HG03342 (cell line): ENCODE data around the gene NFIB.
A peak's percentile ranks its signal among the peaks of the same experiment; 100 is the strongest.

Source experiments
- ATAC-seq: cut with Tn5 transposase; IDR thresholded peaks from one replicate; pipeline ENCODE4 v1.9.1; 2021; ENCODE audit warnings: mild to moderate bottlenecking, moderate library complexity; ENCODE audit not compliant: unreplicated experiment

NFIB gene

DNA sequence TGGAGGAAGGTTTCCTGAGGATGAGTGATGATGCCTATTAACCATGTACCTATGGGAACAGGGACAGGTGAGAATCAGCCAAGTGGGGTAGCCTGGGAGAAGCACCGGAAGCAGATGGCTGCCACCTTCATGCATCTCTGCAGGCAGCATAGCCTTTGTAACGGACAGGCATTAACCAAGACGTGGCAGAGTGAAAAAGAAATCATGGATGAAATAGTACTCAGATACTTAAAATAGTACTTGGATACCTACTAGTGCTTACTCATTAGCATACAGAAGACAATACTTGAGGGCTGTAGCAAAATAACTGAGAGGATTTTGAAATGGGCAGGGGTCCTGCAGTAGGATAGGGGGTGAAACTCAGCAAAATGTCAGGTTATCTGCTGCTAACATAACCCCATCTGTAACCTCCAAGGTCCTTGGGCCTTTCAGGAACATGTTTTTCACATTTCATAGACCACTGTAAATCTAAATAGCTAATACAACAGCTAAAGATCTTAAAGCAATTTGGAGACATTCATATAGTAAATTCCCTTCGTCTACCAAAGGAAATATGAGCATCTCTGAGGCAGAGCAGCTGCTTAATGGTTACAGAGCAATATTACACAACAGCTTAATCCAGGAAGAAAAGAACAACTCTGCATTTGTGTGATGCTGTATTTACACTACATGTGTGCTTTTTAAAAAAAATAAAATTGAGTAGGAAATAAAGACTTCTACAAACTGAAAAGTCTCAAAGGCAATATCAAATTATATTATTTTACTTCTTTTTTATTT is 154.3 kb downstream of the NFIB start:
- ATAC-seq = no peak

DNA sequence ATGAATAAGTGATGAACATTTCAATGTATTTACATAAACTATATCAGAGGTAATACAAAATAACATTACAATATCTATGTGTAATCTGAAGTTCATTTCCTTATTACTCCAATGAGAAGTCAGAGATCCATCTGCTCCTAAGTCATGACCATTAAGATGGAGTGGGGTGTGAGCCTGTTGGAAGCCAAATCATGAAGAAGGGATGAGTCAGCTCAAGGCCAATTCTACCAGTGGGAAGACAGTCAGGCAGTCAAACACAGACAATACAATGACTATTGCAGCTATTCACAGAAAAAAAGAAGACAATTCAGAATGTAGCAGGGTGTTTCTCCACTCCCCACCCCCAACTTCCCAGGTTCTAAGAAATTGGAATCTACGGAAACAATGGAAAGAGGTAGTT is 155.0 kb downstream of the NFIB start:
- ATAC-seq = no peak

DNA sequence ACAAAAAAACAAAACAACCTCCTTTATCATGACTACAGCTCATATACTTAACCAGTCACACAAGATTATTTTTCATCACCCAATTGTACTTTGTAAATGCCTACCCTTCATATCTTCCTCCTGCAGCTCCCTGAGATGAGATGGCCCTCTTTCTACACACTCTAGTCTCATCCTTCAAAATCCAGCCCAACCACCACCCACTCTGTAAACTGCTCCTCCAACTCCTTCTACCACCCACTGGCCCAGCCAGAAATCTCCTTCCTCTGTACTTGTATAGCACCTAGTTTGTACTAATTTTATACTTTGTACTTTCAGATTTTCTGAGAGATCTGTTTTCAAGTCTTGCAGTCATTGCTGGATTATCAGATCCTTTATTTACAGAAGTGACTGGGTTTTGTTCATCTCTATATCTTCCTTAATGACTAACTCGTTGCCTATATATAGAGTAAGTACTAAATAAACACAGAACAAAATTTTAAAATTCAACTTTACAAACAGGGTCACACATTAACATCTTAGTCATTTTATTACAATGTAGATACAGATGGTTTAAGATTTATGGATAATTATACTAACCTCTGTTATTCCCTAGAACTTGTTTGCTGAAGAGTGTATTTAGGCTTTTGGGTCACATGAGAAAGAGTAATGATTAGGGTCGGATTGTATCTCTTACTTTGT is 155.7 kb downstream of the NFIB start:
- no peak for ATAC-seq

DNA sequence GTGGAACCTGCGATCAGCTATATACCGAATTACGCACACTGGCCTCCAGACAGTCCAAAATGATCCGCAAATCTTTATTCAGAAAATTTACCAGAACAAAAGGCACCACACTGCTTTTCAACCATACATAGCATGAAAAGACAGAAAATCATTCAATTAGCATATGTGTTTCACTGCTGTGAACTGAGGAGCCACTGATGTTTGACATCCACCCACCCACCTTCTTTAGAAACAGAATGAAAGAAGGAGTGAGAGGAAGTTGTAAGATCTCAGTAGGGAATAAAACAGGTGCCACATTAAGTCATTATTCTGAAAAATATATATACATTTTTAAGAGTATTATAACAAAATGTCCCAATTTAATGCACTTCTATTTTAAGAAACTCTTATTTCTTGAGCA is 156.8 kb downstream of the NFIB start:
- ATAC-seq = no peak

DNA sequence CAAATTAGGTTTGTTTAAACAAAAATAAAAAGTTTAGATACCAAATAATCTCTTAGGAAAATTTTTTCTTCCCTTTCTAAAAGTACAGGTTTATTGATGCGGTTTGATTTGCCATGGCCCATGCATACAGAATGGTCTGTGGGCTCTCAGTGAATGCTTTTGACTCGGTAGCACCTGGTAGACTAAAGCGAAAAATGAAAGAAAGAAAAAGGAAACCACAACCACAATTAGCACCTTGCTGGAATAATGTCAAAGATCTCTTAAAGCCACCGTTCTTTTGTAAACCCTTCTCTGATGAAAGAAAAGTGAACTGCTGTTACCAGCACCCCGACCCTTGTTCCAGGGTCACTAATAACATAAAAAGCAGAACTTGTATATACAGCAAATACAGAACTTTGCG is 157.9 kb downstream of the NFIB start:
- peak; percentile 95 for ATAC-seq

DNA sequence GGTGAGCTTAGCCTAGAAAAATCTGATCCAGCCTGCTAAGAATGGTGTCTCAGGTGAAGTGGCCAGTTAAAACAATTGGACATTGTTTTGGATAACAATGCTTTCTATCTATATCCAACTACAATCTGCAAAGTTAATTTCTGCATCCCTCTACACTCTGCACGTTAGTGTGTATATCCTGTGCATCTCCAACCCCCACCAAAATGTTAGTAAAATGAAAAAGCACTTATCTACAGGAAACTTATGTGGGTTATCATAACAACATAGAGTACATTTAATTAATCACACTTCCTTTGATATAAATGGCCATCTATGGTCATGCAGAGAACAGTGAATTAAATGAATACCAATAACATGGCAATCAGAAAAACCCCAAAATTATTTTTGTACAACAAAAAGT is 158.7 kb downstream of the NFIB start:
- ATAC-seq = no peak

DNA sequence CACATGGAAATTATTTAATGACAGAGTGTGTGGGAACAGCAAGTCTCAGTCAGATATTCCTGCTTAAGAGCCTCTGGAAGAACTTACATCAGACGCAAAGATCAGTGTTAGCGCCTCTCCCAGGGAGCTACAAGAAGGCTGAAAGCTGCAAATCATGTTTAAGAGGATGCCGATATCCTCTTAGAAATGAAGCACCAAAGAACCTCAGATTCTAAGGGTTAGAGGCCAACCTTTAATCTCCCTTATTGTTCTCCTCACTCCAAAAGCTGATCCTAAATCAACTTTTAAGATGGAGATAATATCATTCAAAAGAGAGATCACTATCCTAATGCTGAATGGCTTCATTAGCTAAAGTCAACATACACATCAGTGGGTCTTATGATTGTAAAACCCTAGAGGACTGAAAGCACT is 160.6 kb downstream of the NFIB start:
- no peak for ATAC-seq

DNA sequence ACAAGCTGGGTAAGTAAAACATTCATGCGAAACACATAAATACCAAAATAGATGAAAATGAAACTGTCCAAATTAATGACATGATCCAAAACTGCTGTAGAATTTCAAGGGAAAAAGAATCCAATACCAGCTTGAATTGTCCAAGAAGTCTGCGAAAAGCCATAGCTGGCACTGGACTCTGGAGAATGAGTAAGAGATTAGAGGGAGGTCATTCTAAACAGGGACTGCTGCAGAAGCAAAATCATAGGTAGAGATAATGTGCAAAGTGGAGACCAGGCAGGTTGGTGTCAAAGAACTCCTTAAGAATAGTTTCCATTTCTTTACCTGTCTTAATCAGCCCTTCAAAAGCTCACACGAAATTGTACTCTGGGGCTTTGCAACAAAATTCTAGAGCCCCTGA is 162.5 kb downstream of the NFIB start:
- no peak for ATAC-seq

DNA sequence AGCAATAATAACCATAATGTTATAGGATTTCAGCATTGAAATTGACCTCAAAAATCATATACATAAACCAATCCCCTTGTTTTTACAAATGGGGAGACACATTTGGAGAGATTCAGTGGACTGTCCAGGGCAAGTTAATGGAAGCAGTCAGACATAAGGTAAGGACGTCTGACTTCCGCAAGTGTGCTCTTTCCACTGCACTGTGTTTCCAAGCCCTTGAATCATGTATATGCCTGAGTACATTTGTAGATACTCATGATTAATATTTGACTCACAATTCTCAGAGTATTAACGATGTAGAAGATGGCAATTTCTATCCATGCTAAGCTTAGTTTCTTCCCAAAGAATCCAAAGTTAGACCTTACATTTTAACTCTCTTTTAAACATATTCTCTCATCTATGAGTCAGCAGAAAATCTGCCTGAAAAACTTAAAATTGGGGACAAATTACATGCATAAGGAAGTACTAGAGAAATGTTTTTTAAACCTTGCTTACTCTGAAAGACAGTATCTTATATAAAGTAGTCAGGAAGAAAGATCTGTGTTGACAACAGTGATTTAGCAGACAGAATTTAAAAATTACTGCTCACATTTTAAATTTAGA is 165.3 kb downstream of the NFIB start:
- ATAC-seq = no peak

DNA sequence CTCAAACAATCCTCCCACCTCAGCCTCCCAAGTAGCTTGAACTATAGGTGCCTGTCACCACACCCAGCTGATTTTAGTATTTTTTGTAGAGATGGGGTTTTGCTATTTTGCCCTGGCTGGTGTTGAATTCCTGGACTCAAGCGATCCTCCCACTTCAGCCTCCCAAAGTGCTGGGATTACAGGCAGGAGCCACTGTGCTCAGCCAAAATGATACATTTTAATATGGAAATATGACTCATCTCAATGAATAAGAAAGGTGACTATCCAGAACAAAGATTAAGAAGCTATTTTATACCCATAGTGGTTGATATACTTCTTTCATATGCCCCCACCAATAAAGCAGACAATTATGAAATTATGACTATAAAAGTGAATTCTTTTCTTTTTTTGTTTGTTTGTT is 166.2 kb downstream of the NFIB start:
- ATAC-seq = no peak

DNA sequence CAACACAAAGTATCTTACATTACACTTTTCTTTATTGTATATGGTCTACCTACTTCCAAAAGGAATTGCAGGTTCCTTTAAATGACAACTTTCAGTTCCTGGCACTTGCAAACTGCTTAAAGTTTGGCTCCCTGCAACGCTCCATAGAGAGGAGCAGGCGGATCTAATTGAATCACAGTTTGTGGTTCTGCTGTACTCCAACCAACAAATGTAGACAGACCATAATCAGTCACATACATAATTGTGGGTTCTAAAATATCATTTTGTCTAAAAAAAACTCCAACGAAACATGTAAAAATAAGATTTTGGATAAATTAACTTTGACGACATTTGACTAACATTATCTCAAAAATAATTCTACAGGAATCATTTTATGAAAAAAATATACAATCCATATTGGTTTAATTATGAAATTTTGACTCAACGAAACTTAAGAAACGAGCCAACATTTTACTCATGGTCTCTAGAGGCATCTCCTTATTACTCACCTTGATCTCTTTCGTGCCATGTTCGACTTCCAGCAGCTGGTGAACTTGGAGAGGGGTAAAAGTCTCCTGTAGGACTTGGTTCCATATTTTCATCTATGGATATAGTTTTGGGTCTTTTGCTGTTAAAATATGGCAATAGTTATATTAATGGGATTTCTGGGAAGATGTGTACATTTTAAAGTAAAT is 167.6 kb downstream of the NFIB start:
- no peak for ATAC-seq

DNA sequence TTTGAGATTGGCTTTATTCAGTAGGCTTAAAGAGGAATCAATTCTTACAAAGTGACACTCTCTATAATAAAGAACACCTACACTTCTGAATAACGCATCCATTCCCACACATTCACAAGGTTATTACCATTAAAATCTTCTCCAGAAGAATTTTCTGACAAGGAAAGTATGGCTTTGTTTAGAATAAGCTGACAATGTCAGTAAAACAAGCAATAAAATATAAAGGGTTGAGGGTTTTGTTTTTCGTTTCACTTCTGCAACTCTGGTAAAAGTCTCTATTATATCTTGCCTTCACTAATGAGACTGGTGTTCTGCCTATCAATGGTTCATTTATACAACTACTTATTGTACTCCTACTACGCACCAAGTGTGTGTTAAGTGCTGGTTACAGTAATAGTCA is 169.7 kb downstream of the NFIB start:
- ATAC-seq = no peak

DNA sequence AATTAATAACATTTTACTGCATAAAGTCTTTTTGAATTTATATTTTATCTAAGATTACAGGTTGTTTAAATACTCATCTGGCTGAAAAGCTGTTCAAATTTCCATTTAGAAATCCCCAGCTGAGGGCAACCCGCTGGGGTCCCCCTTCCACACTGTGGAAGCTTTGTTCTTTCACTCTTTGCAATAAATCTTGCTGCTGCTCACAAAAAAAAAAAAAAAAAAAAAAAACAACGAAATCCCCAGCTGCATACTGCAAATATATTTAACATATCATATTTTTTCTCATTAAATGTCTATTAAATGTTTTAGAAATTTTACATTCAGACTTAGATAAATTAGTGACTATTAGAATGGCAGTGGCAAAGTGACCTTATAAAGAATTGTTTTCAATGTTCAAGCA is 172.2 kb downstream of the NFIB start:
- no peak for ATAC-seq

DNA sequence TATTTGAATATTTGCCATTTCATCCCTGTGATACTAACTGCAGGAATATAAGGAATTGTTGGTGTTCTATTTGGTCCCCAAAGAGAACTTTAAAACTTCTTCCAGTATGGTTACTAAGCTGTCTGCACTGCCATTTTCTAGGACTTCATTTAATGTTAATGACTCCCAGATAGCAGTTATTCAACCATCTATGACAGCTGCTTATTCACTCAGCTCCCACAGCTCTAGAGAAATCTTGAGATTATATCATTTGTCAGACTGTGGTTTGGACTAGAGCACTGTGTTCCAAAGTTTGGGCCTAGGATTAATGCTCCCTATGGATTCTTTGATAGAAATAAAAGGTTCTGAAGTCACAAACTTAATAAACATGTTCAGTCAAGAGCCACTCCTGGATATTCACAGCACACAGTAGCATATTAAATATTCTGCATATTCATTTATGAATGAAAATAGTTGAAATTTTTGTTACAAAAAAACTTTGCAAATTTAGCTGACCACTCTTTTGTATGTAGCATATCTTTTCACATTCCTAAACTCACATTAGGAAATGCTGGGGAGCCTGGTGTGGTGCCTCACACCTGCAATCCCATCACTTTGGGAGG is 173.7 kb downstream of the NFIB start:
- no peak for ATAC-seq

DNA sequence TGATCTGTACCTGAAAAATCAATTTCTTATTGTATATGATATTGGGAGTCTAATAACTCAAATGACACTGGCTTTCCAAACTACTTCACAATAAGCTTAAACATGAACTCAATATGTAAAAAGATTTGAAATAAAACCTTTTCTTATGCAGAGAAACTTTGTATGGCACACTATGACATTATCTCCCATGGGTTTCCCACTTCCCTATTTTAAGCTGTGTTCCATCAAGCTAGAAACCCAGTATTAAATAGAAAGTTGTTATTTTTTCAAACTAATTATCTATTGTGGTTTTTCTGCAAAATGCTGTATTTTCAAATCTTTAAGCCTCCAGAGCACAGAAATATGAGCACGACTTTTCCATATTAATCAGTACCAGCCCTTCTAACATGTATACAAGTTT is 174.7 kb downstream of the NFIB start:
- no peak for ATAC-seq

DNA sequence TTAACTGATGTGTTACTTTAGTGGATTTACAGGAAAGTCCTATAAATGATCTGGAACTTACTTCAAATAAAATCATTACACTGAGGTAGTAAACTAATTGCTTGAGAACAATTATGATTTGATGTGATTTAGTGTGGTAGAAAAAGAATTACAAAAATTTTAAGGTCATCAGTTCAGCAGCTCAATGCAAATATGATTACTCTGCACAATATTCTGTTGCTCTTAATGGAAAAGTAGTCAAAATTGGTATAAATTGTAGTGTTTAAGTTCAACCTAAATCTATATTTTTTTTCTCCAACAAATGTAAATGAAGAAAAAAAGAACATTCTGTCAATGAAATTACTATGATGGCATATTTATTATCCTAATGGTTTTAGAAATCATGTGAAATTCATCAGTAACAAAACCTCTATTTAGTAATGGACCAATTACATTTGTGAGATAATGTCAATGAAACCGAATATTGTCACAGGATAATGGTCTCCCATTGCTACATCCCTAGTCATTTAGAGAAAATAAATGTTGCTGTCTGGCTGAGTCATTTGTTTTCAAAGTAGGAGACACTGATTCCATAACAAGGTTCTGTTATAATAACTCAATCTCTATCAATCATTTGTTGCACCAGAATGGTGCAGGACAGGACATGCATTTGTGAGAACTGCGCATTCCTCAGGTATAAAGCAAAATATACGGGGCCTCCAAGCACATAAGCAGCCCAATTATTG is 177.1 kb downstream of the NFIB start:
- ATAC-seq = no peak

DNA sequence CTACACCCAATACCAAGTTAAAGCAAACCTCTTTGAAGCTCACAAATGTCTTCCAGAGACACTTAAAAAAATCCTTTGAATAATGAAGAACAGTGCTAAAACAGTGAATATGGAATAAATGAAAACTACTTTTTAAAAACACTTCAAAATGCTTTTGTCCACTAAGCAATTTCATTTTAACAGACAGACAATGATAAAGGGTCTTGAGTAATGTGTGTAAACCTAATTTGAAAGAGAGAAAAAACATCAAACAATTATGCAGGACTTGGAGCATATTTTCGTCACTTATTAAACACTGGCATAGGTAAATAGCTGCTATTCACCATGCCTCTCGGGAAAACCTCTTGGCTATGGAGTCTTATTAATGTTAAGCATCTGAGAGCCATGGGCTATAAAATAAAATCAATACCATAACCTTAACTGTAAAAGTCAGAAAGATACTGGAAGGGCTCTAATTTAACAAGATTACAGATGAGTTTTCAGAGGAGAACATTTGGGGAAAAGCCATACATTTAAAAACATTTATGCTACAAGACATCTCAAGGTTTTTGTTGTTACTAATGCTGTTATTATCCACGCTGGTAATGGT is 177.8 kb downstream of the NFIB start:
- no peak for ATAC-seq

DNA sequence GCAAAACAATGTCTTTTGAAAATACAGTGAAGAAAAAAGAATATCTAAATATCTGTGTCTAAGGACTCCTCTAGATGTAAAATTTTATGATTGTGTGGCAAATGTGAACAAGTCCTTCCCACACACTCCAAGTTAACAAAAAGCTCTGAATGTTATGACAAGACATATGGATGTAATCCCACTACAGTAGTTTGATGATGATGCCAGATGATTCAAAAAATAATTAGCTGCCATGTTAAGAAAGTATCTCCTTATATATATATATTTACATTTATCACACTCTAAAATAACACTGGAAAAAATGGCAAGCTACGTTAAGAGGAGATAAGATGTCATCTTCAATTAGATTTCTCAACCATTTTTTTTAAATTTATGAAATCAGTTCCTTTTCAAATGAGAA is 178.5 kb downstream of the NFIB start:
- ATAC-seq = no peak

DNA sequence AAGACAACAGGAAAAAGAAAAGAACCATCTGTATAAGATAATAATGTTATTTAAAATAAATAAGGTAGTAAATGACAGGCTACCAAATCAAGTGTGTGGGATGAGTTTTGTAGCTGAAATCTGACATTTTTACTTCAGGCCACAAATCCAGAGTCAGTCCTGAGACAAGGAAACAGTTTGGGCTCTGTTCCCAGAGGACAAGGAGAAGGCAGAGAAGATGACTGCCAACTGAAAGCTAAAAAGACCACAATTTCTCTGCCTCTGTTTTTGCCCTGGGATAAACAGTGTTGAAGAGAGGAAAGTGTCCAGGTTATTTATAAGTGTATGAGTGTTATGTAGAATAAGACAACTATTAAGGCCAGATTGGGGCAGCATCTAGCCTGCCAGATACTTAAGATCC is 180.5 kb downstream of the NFIB start:
- ATAC-seq = no peak

DNA sequence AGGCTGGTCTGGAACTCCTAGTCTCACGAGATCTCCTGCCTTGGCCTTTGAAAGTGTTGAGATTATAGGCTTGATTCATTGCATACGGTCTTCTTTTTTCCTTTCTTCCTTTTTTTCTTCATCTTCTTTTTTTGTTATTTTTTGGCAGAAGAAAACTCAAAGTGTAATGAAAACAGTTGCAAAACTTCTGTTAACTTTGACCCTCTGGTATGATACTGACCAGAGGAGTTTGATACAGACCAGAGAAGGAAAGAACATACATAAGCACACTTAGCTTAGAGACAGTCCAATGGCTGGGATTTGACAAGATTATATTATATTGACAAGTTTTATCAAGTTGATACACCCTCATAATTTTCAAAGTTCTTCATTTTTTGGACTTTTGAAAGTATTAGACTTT is 181.2 kb downstream of the NFIB start:
- ATAC-seq = no peak
